Breast epithelium (tissue), 4 donors: Measurements from ENCODE around the gene COX10. TPM values are rescaled to one million over a fixed set of nuclear protein-coding genes. Genes with fewer than 3 reads are reported as not detected.
"Not testable (repeated sequence)": the region's sequence is repeated elsewhere in the genome, so short reads cannot be mapped to it uniquely, and the experiment has no call there.

Experiments used
- DNase-seq, 2 donors: peaks; one replicate each; pipeline ENCODE4 v3.0.0-alpha.2; 2019; ENCODE audit warnings: low spot score in 2 of 2
- H3K27ac ChIP-seq, 2 donors: fragments of 200-600 bp; sonication (generic) in 1 of 2; one replicate each; pipeline ENCODE4 v1.5.1; 2016 to 2019; ENCODE audit warnings: mild to moderate bottlenecking in 1 of 2
- H3K27me3 ChIP-seq, 2 donors: fragments of 200-600 bp; sonication (generic) in 1 of 2; one replicate each; pipeline versions ENCODE4 v1.5.1 to v1.6.0; 2017 to 2019; ENCODE audit warnings: control low read depth in 1 of 2, mild to moderate bottlenecking in 1 of 2
- H3K36me3 ChIP-seq: fragments of 200-600 bp; one replicate; pipeline ENCODE4 v1.5.1; 2019
- H3K4me1 ChIP-seq, 2 donors: fragments of 200-600 bp; sonication (generic); one replicate each; pipeline ENCODE4 v1.5.1; 2016 to 2019; ENCODE audit warnings: control low read depth in 1 of 2
- H3K4me3 ChIP-seq, 3 donors: fragments of 200-600 bp; sonication (generic); 1 replicate in 2 of 3; 2 replicates in 1 of 3; pipeline ENCODE4 v1.5.1; 2016 to 2019; ENCODE audit warnings: mild to moderate bottlenecking in 3 of 3, moderate library complexity in 2 of 3
- H3K9me3 ChIP-seq, 2 donors: fragments of 200-600 bp; sonication (generic) in 1 of 2; one replicate each; pipeline ENCODE4 v1.5.1; 2016 to 2019; ENCODE audit warnings: control low read depth in 1 of 2
- CTCF ChIP-seq, 3 donors: fragments of 450-650 bp; IDR thresholded peaks; one replicate each; pipeline ENCODE4 v1.5.1; 2016 to 2017; ENCODE audit warnings: antibody characterized with exemption in 3 of 3, mild to moderate bottlenecking in 3 of 3, moderate library complexity in 3 of 3
- POLR2A ChIP-seq: fragments of 450-650 bp; IDR thresholded peaks from one replicate; pipeline ENCODE4 v1.6.1; 2016; ENCODE audit warnings: antibody characterized with exemption, mild to moderate bottlenecking, moderate library complexity
- POLR2AphosphoS5 ChIP-seq, 3 donors: sonication (generic); formaldehyde crosslinking; IDR thresholded peaks; one replicate each; pipeline ENCODE4 v1.6.1; 2017; ENCODE audit warnings: antibody characterized with exemption in 3 of 3
- intact Hi-C: fragments of 100-400 bp; cut with DNase I; formaldehyde crosslinking; loops from one replicate; pipeline ENCODE4 v1.15.1; 2023; ENCODE audit warnings: low total_unique reads
- total RNA-seq, 3 donors: library from RNA; depleted of rRNA; stranded (reverse); fragments of >200 nt; gene quantifications; one replicate each; pipeline ENCODE4 v1.1.0, GENCODE V29; 2016

COX10 gene
- total RNA-seq, 3 donors from 2014 or later = 18.0 to 30.6 (median 18.2) TPM

GRCh38 chr17:14165616-14166015 lies 96.3 kb downstream of the COX10 start:
- Histone ChIP-seq H3K4me1 (no peaks in the 10 kb centered on the region), H3K27me3 (no peaks in the 10 kb centered on the region), H3K9me3 (peaks cover 15 to 18% of the 10 kb centered on the region in 2 donors), H3K36me3 (no peaks in the 10 kb centered on the region), H3K4me3 (no peak overlapping the region), H3K27ac (no peak overlapping the region)
- no peak for TF ChIP-seq POLR2A
- no peak for TF ChIP-seq POLR2AphosphoS5 (IDR thresholded peaks at IDR 0.05)
- TF ChIP-seq CTCF (IDR thresholded peaks at IDR 0.05) = no peak
- DNase-seq = no peak
- intact Hi-C loops = loop anchor here (5.0 kb wide), 1 partner anchor 553 kb away; no protein-coding TSS in a partner anchor

GRCh38 chr17:14167831-14168230 lies 98.5 kb downstream of the COX10 start:
- H3K27me3 ChIP-seq, H3K4me1 ChIP-seq, H3K27ac ChIP-seq, H3K4me3 ChIP-seq, H3K36me3 ChIP-seq, DNase-seq: not testable (repeated sequence)
- intact Hi-C loops = loop anchor here (5.0 kb wide), 1 partner anchor 556 kb away; no protein-coding TSS in a partner anchor
- H3K9me3 ChIP-seq = peaks cover 15 to 18% of the 10 kb centered on the region in 2 donors

DNA sequence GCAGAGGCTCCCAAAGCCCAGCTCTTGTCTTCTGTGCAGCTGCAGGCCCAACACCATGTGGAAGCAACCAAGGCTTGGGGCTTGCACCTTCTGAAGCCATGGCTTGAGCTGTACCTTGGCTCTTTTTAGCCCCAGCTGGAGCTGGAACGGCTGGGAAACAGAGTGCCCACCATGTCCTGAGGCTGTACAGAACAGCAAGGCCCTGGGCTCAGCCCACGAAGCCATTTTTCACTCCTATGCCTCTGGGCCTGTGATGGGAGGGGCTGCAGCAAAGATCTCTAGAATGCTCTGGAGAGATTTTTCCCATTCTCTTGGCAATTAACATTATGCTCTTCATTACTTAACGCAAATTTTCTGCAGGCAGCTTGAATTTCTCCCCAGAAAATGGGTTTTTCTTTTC lies 99.3 kb downstream of the COX10 start:
- no peaks in the 10 kb centered on the region for H3K4me1 ChIP-seq
- no peaks in the 10 kb centered on the region for H3K27me3 ChIP-seq
- no peak overlapping the region for H3K27ac ChIP-seq
- intact Hi-C loops = loop anchor here (5.0 kb wide), 1 partner anchor 556 kb away; no protein-coding TSS in a partner anchor
- no peak for TF ChIP-seq POLR2A
- TF ChIP-seq CTCF (IDR thresholded peaks at IDR 0.05) = no peak
- no peak for TF ChIP-seq POLR2AphosphoS5 (IDR thresholded peaks at IDR 0.05)
- DNase-seq = no peak
- H3K9me3 ChIP-seq = peaks cover 15 to 18% of the 10 kb centered on the region in 2 donors
- no peaks in the 10 kb centered on the region for H3K36me3 ChIP-seq
- H3K4me3 ChIP-seq = no peak overlapping the region

- H3K4me3 ChIP-seq = no peak overlapping the region
- H3K36me3 ChIP-seq = no peaks in the 10 kb centered on the region
- H3K4me1 ChIP-seq = no peaks in the 10 kb centered on the region
- no peak overlapping the region for H3K27ac ChIP-seq
- no peak for DNase-seq
- no peak for TF ChIP-seq POLR2A
- no peak for TF ChIP-seq POLR2AphosphoS5 (IDR thresholded peaks at IDR 0.05)
- TF ChIP-seq CTCF (IDR thresholded peaks at IDR 0.05) = no peak
- peaks cover 15 to 18% of the 10 kb centered on the region in 2 donors for H3K9me3 ChIP-seq
- intact Hi-C loops = loop anchor here (5.0 kb wide), 1 partner anchor 557 kb away; no protein-coding TSS in a partner anchor
- no peaks in the 10 kb centered on the region for H3K27me3 ChIP-seq
These were observed 100.0 kb downstream of the COX10 start for GRCh38 chr17:14169287-14169686.

- Histone ChIP-seq H3K36me3 (no peaks in the 10 kb centered on the region), H3K27me3 (no peaks in the 10 kb centered on the region), H3K27ac (no peak overlapping the region), H3K9me3 (peaks cover 15 to 18% of the 10 kb centered on the region in 2 donors), H3K4me1 (no peaks in the 10 kb centered on the region), H3K4me3 (no peak overlapping the region)
- TF ChIP-seq POLR2A = no peak
- TF ChIP-seq POLR2AphosphoS5 (IDR thresholded peaks at IDR 0.05) = no peak
- TF ChIP-seq CTCF (IDR thresholded peaks at IDR 0.05) = no peak
- intact Hi-C loops = loop anchor here (5.0 kb wide), 1 partner anchor 558 kb away; no protein-coding TSS in a partner anchor
- DNase-seq = no peak
These were observed 100.6 kb downstream of the COX10 start for GRCh38 chr17:14169901-14170300.

DNA sequence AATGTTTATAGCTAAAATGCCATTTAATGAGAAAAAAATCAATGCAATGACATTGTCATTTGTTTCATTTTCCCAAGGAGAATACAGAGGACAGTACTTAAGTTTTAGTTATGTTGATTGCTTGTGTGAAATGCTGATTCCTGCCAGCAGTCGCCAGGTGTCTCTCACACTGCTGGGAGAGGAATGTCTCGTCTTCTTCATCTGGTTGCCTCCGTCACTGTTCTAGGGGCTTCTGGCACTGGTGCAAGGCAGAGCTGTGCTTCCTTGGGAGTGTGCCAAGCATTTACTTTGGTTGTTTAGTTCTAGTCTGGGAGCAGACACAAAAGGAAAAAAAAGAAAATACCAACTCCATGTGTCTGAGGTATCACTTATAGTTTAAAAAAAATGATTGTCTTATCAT lies 107.7 kb downstream of the COX10 start:
- H3K4me1 ChIP-seq, H3K36me3 ChIP-seq, H3K4me3 ChIP-seq, DNase-seq, H3K27me3 ChIP-seq, intact Hi-C loops, H3K27ac ChIP-seq, H3K9me3 ChIP-seq: not testable (repeated sequence)

DNA sequence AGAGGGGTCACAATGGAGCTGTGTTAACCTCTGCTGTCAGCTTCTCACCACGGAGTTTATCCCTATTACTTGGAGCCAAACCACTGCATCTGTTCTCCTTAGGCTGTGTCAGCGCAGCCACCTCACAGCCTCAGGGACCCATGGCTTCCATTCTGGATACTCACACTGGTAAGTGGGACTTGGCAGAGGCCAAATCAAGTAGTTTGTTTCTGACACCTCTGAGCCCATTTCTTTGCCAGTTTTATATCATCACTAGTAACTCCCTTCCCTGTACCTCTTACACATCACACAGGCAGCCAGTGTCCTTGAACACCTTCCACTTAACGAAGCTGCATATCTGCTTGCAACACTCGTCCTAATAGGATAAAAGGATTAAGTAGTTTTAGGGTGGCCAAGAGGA lies 108.5 kb downstream of the COX10 start:
- DNase-seq, H3K9me3 ChIP-seq, H3K4me3 ChIP-seq, H3K27ac ChIP-seq, H3K27me3 ChIP-seq, intact Hi-C loops, H3K36me3 ChIP-seq, H3K4me1 ChIP-seq: not testable (repeated sequence)

GRCh38 chr17:14179951-14180350 lies 110.6 kb downstream of the COX10 start:
- H3K36me3 ChIP-seq, H3K4me3 ChIP-seq, H3K4me1 ChIP-seq, intact Hi-C loops, DNase-seq, H3K9me3 ChIP-seq, H3K27me3 ChIP-seq, H3K27ac ChIP-seq: not testable (repeated sequence)

- intact Hi-C loops, H3K36me3 ChIP-seq, H3K27me3 ChIP-seq, H3K4me3 ChIP-seq, H3K4me1 ChIP-seq, DNase-seq, H3K9me3 ChIP-seq, H3K27ac ChIP-seq: not testable (repeated sequence)
These were observed 112.8 kb downstream of the COX10 start for GRCh38 chr17:14182084-14182483.
